ENCODE data around the gene CATSPERB.

CATSPERB gene

GRCh38 chr14:91751719-91752118 is 19.8 kb upstream of the CATSPERB start:
- CTCF ChIA-PET = no interaction called here
- POLR2A ChIA-PET = no interaction called here
- Histone ChIP-seq H3K9me3 (ENCODE audit: control insufficient read depth, insufficient read depth, low read depth, low read length) (no peaks in the 10 kb centered on the region), H3K4me3 (ENCODE audit: low read depth, low read length) (no peak overlapping the region), H3K4me1 (ENCODE audit: control insufficient read depth, insufficient read depth, low read length) (peaks cover 9% of the 10 kb centered on the region), H3K36me3 (ENCODE audit: control insufficient read depth in 2 of 2, insufficient read depth in 1 of 2, low read length in 2 of 2) (no peaks in the 10 kb centered on the region), H3K27ac (ENCODE audit: extremely low read depth, low read depth, low read length) (no peak overlapping the region)
- TF ChIP-seq ZNF366 (tag by site-specific recombination; conservative IDR thresholded peaks at IDR 0.05) (0 out of 2 replicates have a peak, but pooled peaks have one; percentile 25), ZNF549 (tag by site-specific recombination; IDR thresholded peaks at IDR 0.05) (no peak)

GRCh38 chr14:91750634-91751198 is 18.8 kb upstream of the CATSPERB start:
- POLR2A ChIA-PET = no interaction called here
- Histone ChIP-seq H3K9me3 (ENCODE audit: control insufficient read depth, insufficient read depth, low read depth, low read length) (no peaks in the 10 kb centered on the region), H3K36me3 (ENCODE audit: control insufficient read depth in 2 of 2, insufficient read depth in 1 of 2, low read length in 2 of 2) (no peaks in the 10 kb centered on the region), H3K27ac (ENCODE audit: extremely low read depth, low read depth, low read length) (no peak overlapping the region), H3K4me1 (ENCODE audit: control insufficient read depth, insufficient read depth, low read length) (peaks cover 9% of the 10 kb centered on the region), H3K4me3 (ENCODE audit: low read depth, low read length) (no peak overlapping the region)
- CTCF ChIA-PET = no interaction called here
- TF ChIP-seq ZNF76 (tag by site-specific recombination; IDR thresholded peaks at IDR 0.05; ENCODE audit: borderline replicate concordance, low read depth) (no peak), IKZF3 (tag by site-specific recombination; IDR thresholded peaks at IDR 0.05) (no peak), KLF1 (tag by site-specific recombination; IDR thresholded peaks at IDR 0.05) (peak; percentile 86), ZNF221 (tag by site-specific recombination; IDR thresholded peaks at IDR 0.05; ENCODE audit: borderline replicate concordance) (no peak)

GRCh38 chr14:91749868-91750267 is 18.0 kb upstream of the CATSPERB start:
- Histone ChIP-seq H3K27ac (ENCODE audit: extremely low read depth, low read depth, low read length) (no peak overlapping the region), H3K4me1 (ENCODE audit: control insufficient read depth, insufficient read depth, low read length) (peaks cover 9% of the 10 kb centered on the region), H3K36me3 (ENCODE audit: control insufficient read depth in 2 of 2, insufficient read depth in 1 of 2, low read length in 2 of 2) (no peaks in the 10 kb centered on the region), H3K4me3 (ENCODE audit: low read depth, low read length) (no peak overlapping the region), H3K9me3 (ENCODE audit: control insufficient read depth, insufficient read depth, low read depth, low read length) (no peaks in the 10 kb centered on the region)
- CTCF ChIA-PET = no interaction called here
- peak; percentile 81 for TF ChIP-seq ZBTB44 (tag by site-specific recombination; IDR thresholded peaks at IDR 0.05)
- TF ChIP-seq ZNF366 (tag by site-specific recombination; conservative IDR thresholded peaks at IDR 0.05) = no peak
- TF ChIP-seq ZNF48 (tag by site-specific recombination; IDR thresholded peaks at IDR 0.05) = no peak
- POLR2A ChIA-PET = no interaction called here

GRCh38 chr14:91748049-91748448 is 16.2 kb upstream of the CATSPERB start:
- CTCF ChIA-PET = no interaction called here
- Histone ChIP-seq H3K4me3 (ENCODE audit: low read depth, low read length) (no peak overlapping the region), H3K4me1 (ENCODE audit: control insufficient read depth, insufficient read depth, low read length) (0 out of 2 replicates have a peak, but pooled peaks cover 4% of the 10 kb centered on the region)
- TF ChIP-seq ZNF23 (tag by site-specific recombination; IDR thresholded peaks at IDR 0.05; ENCODE audit: borderline replicate concordance) = no peak
- no peak for TF ChIP-seq ZNF112 (tag by site-specific recombination; IDR thresholded peaks at IDR 0.05)
- TF ChIP-seq ZNF768 (tag by site-specific recombination; IDR thresholded peaks at IDR 0.05) = no peak
- TF ChIP-seq GLI2 (tag by site-specific recombination; IDR thresholded peaks at IDR 0.05; ENCODE audit: borderline replicate concordance, low read depth) = no peak
- TF ChIP-seq KLF17 (tag by site-specific recombination; IDR thresholded peaks at IDR 0.05) = no peak
- no peak for TF ChIP-seq EGR2 (tag by site-specific recombination; IDR thresholded peaks at IDR 0.05; ENCODE audit: low read depth)
- TF ChIP-seq ZNF311 (tag by site-specific recombination; IDR thresholded peaks at IDR 0.05; ENCODE audit: borderline replicate concordance) = no peak
- no peak for TF ChIP-seq ZSCAN5A (tag by site-specific recombination; IDR thresholded peaks at IDR 0.05)
- TF ChIP-seq PRDM4 (tag by site-specific recombination; IDR thresholded peaks at IDR 0.05) = no peak
- no peak for TF ChIP-seq ZNF426 (tag by site-specific recombination; IDR thresholded peaks at IDR 0.05)
- TF ChIP-seq OSR2 (tag by site-specific recombination; IDR thresholded peaks at IDR 0.05) = no peak
- no peak for TF ChIP-seq ZNF266 (tag by site-specific recombination; IDR thresholded peaks at IDR 0.05; ENCODE audit: low read depth)

More at GRCh38 chr14:91748049-91748448, 16.2 kb upstream of the CATSPERB start:
- Histone ChIP-seq H3K9me3 (ENCODE audit: control insufficient read depth, insufficient read depth, low read depth, low read length) (no peaks in the 10 kb centered on the region), H3K27ac (ENCODE audit: extremely low read depth, low read depth, low read length) (no peak overlapping the region), H3K36me3 (ENCODE audit: control insufficient read depth in 2 of 2, insufficient read depth in 1 of 2, low read length in 2 of 2) (no peaks in the 10 kb centered on the region)
- POLR2A ChIA-PET = no interaction called here

All from HEK293 (cell line).